Aortic smooth muscle cell (primary cell): ENCODE results near the gene RGS4. TPM values are rescaled to one million over a fixed set of nuclear protein-coding genes. Genes with fewer than 3 reads are reported as not detected.

Experiments
- total RNA-seq: library from RNA; depleted of rRNA; stranded (reverse); fragments of >200 nt; gene quantifications from 2 replicates; pipeline ENCODE4 v1.2.3, GENCODE V29; 2014

Gene RGS4
- 628 and 1,199 TPM in 2 replicates for total RNA-seq

DNA sequence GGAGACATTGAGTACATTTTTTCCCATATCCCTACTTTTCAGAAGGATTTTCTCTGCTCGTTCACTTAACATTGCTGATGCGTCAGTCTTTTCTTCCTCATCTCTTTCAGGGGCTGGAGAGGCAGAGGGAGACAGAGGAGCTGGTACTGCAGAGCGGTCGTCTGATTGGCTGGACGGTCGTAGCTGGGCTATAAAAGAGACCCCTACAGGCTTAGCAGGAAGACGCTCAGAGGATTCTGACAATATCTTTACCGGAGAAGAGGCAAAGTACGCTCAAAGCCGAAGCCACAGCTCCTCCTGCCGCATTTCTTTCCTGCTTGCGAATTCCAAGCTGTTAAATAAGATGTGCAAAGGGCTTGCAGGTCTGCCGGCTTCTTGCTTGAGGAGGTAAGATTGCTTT, at the start of gene RGS4:
RGS4 (plus strand) TSS at position 220 of the 400 bp plus-strand sequence; CDS start at position 344, 124 bp downstream.

Other genes starting within 250 kb of the RGS4 start
- 1.5 and 2.6 TPM in 2 replicates for gene CCDC190, start 208.2 kb upstream of the RGS4 start, total RNA-seq
- gene RGS5, start 133.6 kb downstream of the RGS4 start, total RNA-seq: 12.7 and 76.0 TPM in 2 replicates